GM12878 (cell line): ENCODE results near the gene CNKSR3.

Experiments used
- ATF7 ChIP-seq: fragments of 450-650 bp; IDR thresholded peaks from 2 replicates; pipeline ENCODE4 v1.6.1; 2016; ENCODE audit warnings: low read depth, mild to moderate bottlenecking
- EGR1 ChIP-seq, 2 experiments: IDR thresholded peaks; 1 replicate in 1 of 2; 2 replicates in 1 of 2; pipeline ENCODE4 v1.6.1; 2011 to 2012; ENCODE audit warnings: low read depth in 2 of 2, low read length in 2 of 2, borderline replicate concordance in 1 of 2, mild to moderate bottlenecking in 1 of 2, moderate library complexity in 1 of 2
- HDAC6 ChIP-seq: fragments of 200-600 bp; sonication (generic); IDR thresholded peaks from one replicate; pipeline ENCODE4 v1.8.0; 2017; ENCODE audit warnings: antibody characterized with exemption; ENCODE audit not compliant: unreplicated experiment

DNA sequence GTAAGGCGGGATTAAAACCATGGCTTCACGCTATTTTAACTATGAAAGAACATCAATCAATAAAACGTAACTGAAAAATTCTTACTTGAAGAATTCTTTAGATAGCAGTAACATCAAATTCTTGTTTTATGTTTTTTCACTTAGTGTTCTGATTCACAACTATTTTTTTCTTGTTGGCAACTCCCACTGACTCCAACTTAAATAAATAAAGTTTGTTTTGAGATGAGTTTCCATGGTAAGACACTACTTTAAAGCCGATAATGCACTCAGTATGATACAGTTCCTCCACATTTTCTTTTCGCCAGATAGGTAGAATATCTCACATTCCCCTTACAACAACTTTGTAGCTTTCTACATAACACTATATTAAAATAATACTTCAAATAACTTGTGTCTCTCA, 33.1 kb upstream of the CNKSR3 start:
- TF ChIP-seq HDAC6 (no peak), ATF7 (no peak), EGR1 (IDR thresholded peaks at IDR 0.05; ENCODE audit: borderline replicate concordance in 1 of 2, low read depth in 2 of 2, low read length in 2 of 2) (no peak)
